Activated CD8-positive, alpha-beta memory T cell treated with anti-CD3 and anti-CD28 coated beads, Interleukin-2, amount 50 U/mL, for 24 hours (primary cell): ENCODE data around the gene RFTN1.
A peak's percentile ranks its signal among the peaks of the same experiment; 100 is the strongest.
"Not testable (repeated sequence)": the region's sequence is repeated elsewhere in the genome, so short reads cannot be mapped to it uniquely, and the experiment has no call there.

Experiments
- DNase-seq: peaks from one replicate; pipeline ENCODE4 v3.0.0-alpha.2; 2020; ENCODE audit errors: extremely low read depth

The RFTN1 gene

GRCh38 chr3:16329826-16330129 is 183.7 kb downstream of the RFTN1 start:
- no peak for DNase-seq

GRCh38 chr3:16329036-16329825 is 184.3 kb downstream of the RFTN1 start:
- DNase-seq: no peak

- DNase-seq: no peak
These were observed 185.4 kb downstream of the RFTN1 start for GRCh38 chr3:16328124-16328523.

- no peak for DNase-seq
These were observed 186.7 kb downstream of the RFTN1 start for GRCh38 chr3:16326724-16327349.

GRCh38 chr3:16325850-16326249 is 187.6 kb downstream of the RFTN1 start:
- no peak for DNase-seq

- DNase-seq: no peak
These were observed 189.8 kb downstream of the RFTN1 start for GRCh38 chr3:16323737-16324136.

GRCh38 chr3:16322189-16322588 is 191.3 kb downstream of the RFTN1 start:
- DNase-seq: no peak

GRCh38 chr3:16320711-16321110 is 192.8 kb downstream of the RFTN1 start:
- no peak for DNase-seq

- DNase-seq: no peak
These were observed 193.8 kb downstream of the RFTN1 start for GRCh38 chr3:16319723-16320122.

GRCh38 chr3:16319307-16319706 is 194.2 kb downstream of the RFTN1 start:
- DNase-seq: peak; percentile 63

- DNase-seq: no peak
These were observed 195.3 kb downstream of the RFTN1 start for GRCh38 chr3:16318176-16318575.

- DNase-seq: no peak
These were observed 195.9 kb downstream of the RFTN1 start for GRCh38 chr3:16317561-16317945.

GRCh38 chr3:16316847-16317560 is 196.5 kb downstream of the RFTN1 start:
- DNase-seq: no peak

GRCh38 chr3:16316396-16316795 is 197.1 kb downstream of the RFTN1 start:
- no peak for DNase-seq

- no peak for DNase-seq
These were observed 197.9 kb downstream of the RFTN1 start for GRCh38 chr3:16315623-16316022.

- DNase-seq: no peak
These were observed 199.4 kb downstream of the RFTN1 start for GRCh38 chr3:16313886-16314645.

GRCh38 chr3:16311960-16312451 is 201.5 kb downstream of the RFTN1 start:
- DNase-seq: no peak

- not testable (repeated sequence) for DNase-seq
These were observed 203.0 kb downstream of the RFTN1 start for GRCh38 chr3:16310486-16310885.

GRCh38 chr3:16309558-16309957 is 203.9 kb downstream of the RFTN1 start:
- DNase-seq: no peak

GRCh38 chr3:16308727-16309126 is 204.8 kb downstream of the RFTN1 start:
- no peak for DNase-seq

GRCh38 chr3:16307832-16308531 is 205.5 kb downstream of the RFTN1 start:
- no peak for DNase-seq
